BE2C (cell line): ENCODE results near the gene PLAU.

ENCODE experiments used
- DNase-seq: peaks from one replicate; pipeline ENCODE4 v3.0.0-alpha.2; 2020
- H3K27me3 ChIP-seq: fragments of 250-450 bp; sonication (Bioruptor Pico); 2 replicates; pipeline ENCODE4 v1.5.1; 2020; ENCODE audit warnings: mild to moderate bottlenecking
- H3K36me3 ChIP-seq: fragments of 250-450 bp; sonication (Bioruptor Pico); 2 replicates; pipeline ENCODE4 v1.5.1; 2020; ENCODE audit warnings: mild to moderate bottlenecking
- H3K4me1 ChIP-seq: fragments of 250-450 bp; sonication (Bioruptor Pico); 2 replicates; pipeline ENCODE4 v1.5.1; 2020
- H3K4me3 ChIP-seq: 2 replicates; pipeline ENCODE4 v1.5.1; 2011; ENCODE audit warnings: low read depth, low read length
- H3K9me3 ChIP-seq: fragments of 250-450 bp; sonication (Bioruptor Pico); 2 replicates; pipeline ENCODE4 v1.5.1; 2020
- CTCF ChIP-seq: IDR thresholded peaks from 2 replicates; pipeline ENCODE4 v1.5.1; 2012; ENCODE audit warnings: mild to moderate bottlenecking, low read depth, low read length

The PLAU gene

GRCh38 chr10:73865459-73866442, 45.2 kb upstream of the PLAU start:
- Histone ChIP-seq H3K4me3 (no peak overlapping the region), H3K9me3 (no peaks in the 10 kb centered on the region), H3K4me1 (no peaks in the 10 kb centered on the region), H3K36me3 (peaks cover 17% of the 10 kb centered on the region), H3K27me3 (no peaks in the 10 kb centered on the region)
- TF ChIP-seq CTCF, result no peak
- DNase-seq, result no peak

GRCh38 chr10:73866621-73867020, 44.3 kb upstream of the PLAU start:
- Histone ChIP-seq H3K4me3 (no peak overlapping the region), H3K27me3 (no peaks in the 10 kb centered on the region), H3K4me1 (peaks cover 2% of the 10 kb centered on the region), H3K36me3 (peaks cover 23% of the 10 kb centered on the region), H3K9me3 (no peaks in the 10 kb centered on the region)
- DNase-seq, result no peak
- no peak for TF ChIP-seq CTCF

- H3K36me3 ChIP-seq, result peaks cover 23% of the 10 kb centered on the region
- TF ChIP-seq CTCF, result no peak
- H3K4me3 ChIP-seq, result no peak overlapping the region
- H3K27me3 ChIP-seq, result no peaks in the 10 kb centered on the region
- H3K4me1 ChIP-seq, result peaks cover 6% of the 10 kb centered on the region
- H3K9me3 ChIP-seq, result no peaks in the 10 kb centered on the region
- DNase-seq, result no peak
Measured at GRCh38 chr10:73867126-73867807, 43.7 kb upstream of the PLAU start.

- Histone ChIP-seq H3K36me3 (peaks cover 23% of the 10 kb centered on the region), H3K4me3 (no peak overlapping the region), H3K4me1 (peaks cover 11% of the 10 kb centered on the region), H3K27me3 (no peaks in the 10 kb centered on the region), H3K9me3 (no peaks in the 10 kb centered on the region)
- no peak for DNase-seq
- no peak for TF ChIP-seq CTCF
Measured at GRCh38 chr10:73867871-73868631, 42.9 kb upstream of the PLAU start.

GRCh38 chr10:73868655-73869195, 42.2 kb upstream of the PLAU start:
- H3K4me3 ChIP-seq, result no peak overlapping the region
- no peak for DNase-seq
- H3K9me3 ChIP-seq, result no peaks in the 10 kb centered on the region
- peaks cover 23% of the 10 kb centered on the region for H3K36me3 ChIP-seq
- no peak for TF ChIP-seq CTCF
- peaks cover 13% of the 10 kb centered on the region for H3K4me1 ChIP-seq
- H3K27me3 ChIP-seq, result no peaks in the 10 kb centered on the region
